GM06990 (cell line): ENCODE results near the gene NTM.

Experiments used
- DNase-seq: peaks from one replicate; pipeline ENCODE4 v3.0.0-alpha.2; 2011; ENCODE audit not compliant: insufficient read length; ENCODE audit errors: extremely low read depth
- H3K27me3 ChIP-seq: replicated peaks from 2 replicates; pipeline ENCODE4 v1.6.0; 2011; ENCODE audit warnings: low read length; ENCODE audit not compliant: control insufficient read depth, insufficient read depth
- H3K36me3 ChIP-seq: 2 replicates; pipeline ENCODE4 v1.5.1; 2011; ENCODE audit warnings: low read length; ENCODE audit not compliant: control insufficient read depth, insufficient read depth
- H3K4me3 ChIP-seq: replicated peaks from 2 replicates; pipeline ENCODE4 v1.5.1; 2011; ENCODE audit warnings: low read depth, mild to moderate bottlenecking, control low read depth, low read length
- CTCF ChIP-seq: IDR thresholded peaks from 2 replicates; pipeline ENCODE4 v1.5.1; 2011; ENCODE audit warnings: low read length, control low read depth, mild to moderate bottlenecking, inconsistent platforms; ENCODE audit not compliant: insufficient read depth, poor library complexity, severe bottlenecking

Gene NTM

GRCh38 chr11:131756479-131757110, 386.2 kb downstream of the NTM start:
- H3K4me3 ChIP-seq, result no peak overlapping the region
- no peaks in the 10 kb centered on the region for H3K36me3 ChIP-seq
- H3K27me3 ChIP-seq, result no peaks in the 10 kb centered on the region
- DNase-seq, result no peak
- no peak for TF ChIP-seq CTCF

- Histone ChIP-seq H3K27me3 (no peaks in the 10 kb centered on the region), H3K4me3 (no peak overlapping the region), H3K36me3 (no peaks in the 10 kb centered on the region)
- no peak for TF ChIP-seq CTCF
- no peak for DNase-seq
Measured at GRCh38 chr11:131758726-131759125, 388.3 kb downstream of the NTM start.

- Histone ChIP-seq H3K36me3 (no peaks in the 10 kb centered on the region), H3K27me3 (no peaks in the 10 kb centered on the region), H3K4me3 (no peak overlapping the region)
- no peak for TF ChIP-seq CTCF
- DNase-seq, result no peak
Measured at GRCh38 chr11:131759140-131759539, 388.7 kb downstream of the NTM start.

- H3K36me3 ChIP-seq, result no peaks in the 10 kb centered on the region
- no peaks in the 10 kb centered on the region for H3K27me3 ChIP-seq
- no peak for DNase-seq
- TF ChIP-seq CTCF, result no peak
- H3K4me3 ChIP-seq, result no peak overlapping the region
Measured at GRCh38 chr11:131760091-131761061, 390.0 kb downstream of the NTM start.

- no peaks in the 10 kb centered on the region; the same call in 1 of the 2 replicates for H3K27me3 ChIP-seq
- DNase-seq, result no peak
- no peak for TF ChIP-seq CTCF
- H3K36me3 ChIP-seq, result no peaks in the 10 kb centered on the region
- H3K4me3 ChIP-seq, result no peak overlapping the region
Measured at GRCh38 chr11:131762346-131763110, 392.1 kb downstream of the NTM start.
